Measurements from ENCODE around the gene SEMA3B. TPM values are rescaled to one million over a fixed set of nuclear protein-coding genes. Genes with fewer than 3 reads are reported as not detected.
"Not testable (repeated sequence)": the region's sequence is repeated elsewhere in the genome, so short reads cannot be mapped to it uniquely, and the experiment has no call there.

SEMA3B gene
- total and polyA plus RNA-seq, 2 donors from 2014 or later = 96.1 to 99.9 TPM

DNA sequence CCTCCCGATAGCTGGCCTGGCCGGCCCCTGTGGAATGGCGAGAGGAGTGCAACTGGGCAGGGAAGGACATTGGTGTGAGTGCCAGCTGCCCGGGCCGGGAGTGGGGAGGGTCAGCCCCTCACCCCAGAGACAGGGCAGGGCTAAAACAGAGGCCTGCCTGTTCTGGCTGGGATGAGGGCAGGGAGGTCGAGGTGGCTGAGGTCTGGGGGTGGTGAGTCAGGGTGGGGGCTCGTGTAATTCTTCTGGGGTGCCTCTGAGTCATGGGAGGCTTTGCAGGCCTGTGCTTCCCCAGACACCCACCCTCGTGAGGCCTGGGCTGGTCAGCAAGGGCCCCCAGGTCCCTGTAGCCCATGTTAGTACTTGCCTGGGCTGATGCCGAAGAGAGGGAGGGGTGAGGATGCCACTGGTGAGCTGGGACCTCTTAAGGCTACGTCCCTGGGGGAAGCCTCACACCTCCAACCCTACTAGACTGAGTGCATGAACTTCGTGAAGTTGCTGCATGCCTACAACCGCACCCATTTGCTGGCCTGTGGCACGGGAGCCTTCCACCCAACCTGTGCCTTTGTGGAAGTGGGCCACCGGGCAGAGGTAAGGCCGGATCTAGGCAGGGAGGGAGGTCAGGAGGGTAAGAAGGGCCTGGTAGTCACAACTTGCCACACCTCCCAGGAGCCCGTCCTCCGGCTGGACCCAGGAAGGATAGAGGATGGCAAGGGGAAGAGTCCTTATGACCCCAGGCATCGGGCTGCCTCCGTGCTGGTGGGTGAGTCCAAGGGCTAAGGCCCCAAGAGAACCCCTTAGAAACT is 1.7 kb downstream of the SEMA3B start:
- peak overlapping the region in 2 of 3 donors; percentile 73 to 84 for H3K4me3 ChIP-seq (ENCODE audit: low read length in 3 of 3)

DNA sequence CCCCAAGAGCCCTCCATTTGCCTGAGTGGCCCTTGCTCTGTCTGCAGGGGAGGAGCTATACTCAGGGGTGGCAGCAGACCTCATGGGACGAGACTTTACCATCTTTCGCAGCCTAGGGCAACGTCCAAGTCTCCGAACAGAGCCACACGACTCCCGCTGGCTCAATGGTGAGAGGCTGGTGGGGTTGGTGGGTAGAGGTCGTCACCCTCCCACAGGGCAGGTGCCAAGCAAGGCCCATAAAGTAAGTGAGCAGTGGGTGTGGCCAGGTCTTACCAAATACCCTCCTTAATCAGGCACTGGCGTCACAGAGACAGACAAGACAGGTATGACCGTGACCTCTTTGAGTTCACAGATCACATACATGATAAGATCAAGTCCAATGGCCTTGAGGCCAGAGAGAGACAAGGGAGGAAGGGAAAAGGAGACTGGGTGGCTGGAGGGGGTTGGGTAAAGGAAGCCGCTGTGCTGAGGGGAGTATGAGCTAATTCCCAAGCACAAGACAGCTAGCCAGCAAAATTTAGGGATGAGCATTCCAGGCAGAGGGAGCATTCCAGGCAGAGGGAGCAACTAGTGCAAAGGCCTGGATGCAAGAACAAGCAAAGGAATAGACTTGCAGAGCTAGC is 2.5 kb downstream of the SEMA3B start:
- no peaks in the 10 kb centered on the region for H3K9me3 ChIP-seq (ENCODE audit: control insufficient read depth in 2 of 3, insufficient read depth in 1 of 3, low read length in 3 of 3)
- no peak for DNase-seq
- TF ChIP-seq, protein P1, sequence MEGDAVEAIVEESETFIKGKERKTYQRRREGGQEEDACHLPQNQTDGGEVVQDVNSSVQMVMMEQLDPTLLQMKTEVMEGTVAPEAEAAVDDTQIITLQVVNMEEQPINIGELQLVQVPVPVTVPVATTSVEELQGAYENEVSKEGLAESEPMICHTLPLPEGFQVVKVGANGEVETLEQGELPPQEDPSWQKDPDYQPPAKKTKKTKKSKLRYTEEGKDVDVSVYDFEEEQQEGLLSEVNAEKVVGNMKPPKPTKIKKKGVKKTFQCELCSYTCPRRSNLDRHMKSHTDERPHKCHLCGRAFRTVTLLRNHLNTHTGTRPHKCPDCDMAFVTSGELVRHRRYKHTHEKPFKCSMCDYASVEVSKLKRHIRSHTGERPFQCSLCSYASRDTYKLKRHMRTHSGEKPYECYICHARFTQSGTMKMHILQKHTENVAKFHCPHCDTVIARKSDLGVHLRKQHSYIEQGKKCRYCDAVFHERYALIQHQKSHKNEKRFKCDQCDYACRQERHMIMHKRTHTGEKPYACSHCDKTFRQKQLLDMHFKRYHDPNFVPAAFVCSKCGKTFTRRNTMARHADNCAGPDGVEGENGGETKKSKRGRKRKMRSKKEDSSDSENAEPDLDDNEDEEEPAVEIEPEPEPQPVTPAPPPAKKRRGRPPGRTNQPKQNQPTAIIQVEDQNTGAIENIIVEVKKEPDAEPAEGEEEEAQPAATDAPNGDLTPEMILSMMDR (IDR thresholded peaks at IDR 0.05; ENCODE audit: borderline replicate concordance, extremely low read depth, insufficient read depth) = no peak
- peaks cover 8% of the 10 kb centered on the region for H3K27me3 ChIP-seq (ENCODE audit: control insufficient read depth, insufficient read depth, low read length)
- no peaks in the 10 kb centered on the region for H3K36me3 ChIP-seq (ENCODE audit: control insufficient read depth in 2 of 3, insufficient read depth in 3 of 3, low read length in 3 of 3)
- H3K9ac ChIP-seq (ENCODE audit: low read length in 3 of 3) = peak overlapping the region in 1 of 3 donors; percentile 95
- H3K4me1 ChIP-seq (ENCODE audit: control insufficient read depth in 2 of 3, insufficient read depth in 2 of 3, low read depth in 1 of 3, low read length in 3 of 3) = peaks cover 0 to 44% (median 28%) of the 10 kb centered on the region in 3 donors
- intact Hi-C loops (cut with DNase I) = loop anchor here (5.0 kb wide), 1 partner anchor 44 kb away; no protein-coding TSS in a partner anchor
- H3K4me3 ChIP-seq (ENCODE audit: low read length in 3 of 3) = peak overlapping the region in 1 of 3 donors; percentile 84
- FAIRE-seq = no peak
- H3K27ac ChIP-seq (ENCODE audit: low read depth in 2 of 2, low read length in 2 of 2) = peak overlapping the region; percentile 91 to 94

More for the DNA sequence above, 1.7 kb downstream of the SEMA3B start:
- no peaks in the 10 kb centered on the region for H3K9me3 ChIP-seq (ENCODE audit: control insufficient read depth in 2 of 3, insufficient read depth in 1 of 3, low read length in 3 of 3)
- H3K9ac ChIP-seq (ENCODE audit: low read length in 3 of 3) = peak overlapping the region in 1 of 3 donors; percentile 95
- peaks cover 8% of the 10 kb centered on the region for H3K27me3 ChIP-seq (ENCODE audit: control insufficient read depth, insufficient read depth, low read length)
- peak overlapping the region; percentile 91 to 94 for H3K27ac ChIP-seq (ENCODE audit: low read depth in 2 of 2, low read length in 2 of 2)
- intact Hi-C loops (cut with DNase I) = loop anchor here (5.0 kb wide), 1 partner anchor 43 kb away; no protein-coding TSS in a partner anchor
- DNase-seq (no peak), FAIRE-seq (no peak)
- peaks cover 0 to 51% (median 36%) of the 10 kb centered on the region in 3 donors for H3K4me1 ChIP-seq (ENCODE audit: control insufficient read depth in 2 of 3, insufficient read depth in 2 of 3, low read depth in 1 of 3, low read length in 3 of 3)
- TF ChIP-seq, protein P1 (IDR thresholded peaks at IDR 0.05; ENCODE audit: borderline replicate concordance, extremely low read depth, insufficient read depth) = no peak
- H3K36me3 ChIP-seq (ENCODE audit: control insufficient read depth in 2 of 3, insufficient read depth in 3 of 3, low read length in 3 of 3) = no peaks in the 10 kb centered on the region

DNA sequence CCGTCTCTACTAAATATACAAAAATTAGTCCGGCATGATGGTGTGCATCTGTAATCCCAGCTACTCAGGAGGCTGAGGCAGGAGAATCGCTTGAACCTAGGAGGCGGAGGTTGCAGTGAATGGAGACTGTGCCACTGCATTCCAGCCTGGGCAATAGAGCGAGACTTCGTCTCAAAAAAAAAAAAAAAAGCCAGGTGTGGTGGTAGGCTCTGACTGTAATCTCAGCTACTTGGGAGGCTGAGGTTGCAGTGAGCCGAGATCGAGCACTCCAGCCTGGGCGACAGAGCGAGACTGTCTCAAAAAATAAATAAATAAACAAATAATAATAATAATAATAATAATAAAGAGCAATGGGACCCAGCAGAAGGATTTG is 3.6 kb downstream of the SEMA3B start:
- not testable (repeated sequence) for H3K4me3 ChIP-seq (ENCODE audit: low read length in 3 of 3); H3K36me3 ChIP-seq (ENCODE audit: control insufficient read depth in 2 of 3, insufficient read depth in 3 of 3, low read length in 3 of 3); H3K9ac ChIP-seq (ENCODE audit: low read length in 3 of 3); H3K27me3 ChIP-seq (ENCODE audit: control insufficient read depth, insufficient read depth, low read length); FAIRE-seq; H3K9me3 ChIP-seq (ENCODE audit: control insufficient read depth in 2 of 3, insufficient read depth in 1 of 3, low read length in 3 of 3); H3K27ac ChIP-seq (ENCODE audit: low read depth in 2 of 2, low read length in 2 of 2)
- DNase-seq = peak in 2 of 5 donors; percentile 56 to 65
- H3K4me1 ChIP-seq (ENCODE audit: control insufficient read depth in 2 of 3, insufficient read depth in 2 of 3, low read depth in 1 of 3, low read length in 3 of 3) = peaks cover 0 to 39% (median 22%) of the 10 kb centered on the region in 3 donors
- intact Hi-C loops (cut with DNase I) = loop anchor here (5.0 kb wide), 1 partner anchor 45 kb away; no protein-coding TSS in a partner anchor
